H9 (cell line): ENCODE results near the gene TRUB1. TPM values are rescaled to one million over a fixed set of nuclear protein-coding genes. Genes with fewer than 3 reads are reported as not detected.

Experiments
- DNase-seq: peaks from one replicate; pipeline ENCODE4 v3.0.0-alpha.2; 2017
- H2AFZ ChIP-seq: one replicate; pipeline ENCODE4 v1.6.1; 2013; ENCODE audit warnings: mild to moderate bottlenecking, low read length, control low read depth, moderate library complexity
- H2AK5ac ChIP-seq: 2 replicates; pipeline ENCODE4 v1.6.1; 2013; ENCODE audit warnings: low read length, control low read depth, mixed read lengths; ENCODE audit not compliant: insufficient read length
- H2BK120ac ChIP-seq: one replicate; pipeline ENCODE4 v1.6.1; 2013; ENCODE audit warnings: low read depth, mild to moderate bottlenecking, low read length, control low read depth, inconsistent platforms; ENCODE audit not compliant: poor library complexity, severe bottlenecking
- H2BK12ac ChIP-seq: 2 replicates; pipeline ENCODE4 v1.6.1; 2013; ENCODE audit warnings: low read length, control low read depth, mixed read lengths, low read depth; ENCODE audit not compliant: insufficient read length
- H2BK15ac ChIP-seq: 2 replicates; pipeline ENCODE4 v1.6.1; 2013; ENCODE audit warnings: low read depth, low read length, control low read depth
- H2BK20ac ChIP-seq: one replicate; pipeline ENCODE4 v1.6.1; 2013; ENCODE audit warnings: low read depth, mild to moderate bottlenecking, low read length, control low read depth, inconsistent platforms; ENCODE audit not compliant: poor library complexity, severe bottlenecking
- H2BK5ac ChIP-seq: 2 replicates; pipeline ENCODE4 v1.6.1; 2013; ENCODE audit warnings: low read length, control low read depth, mixed read lengths; ENCODE audit not compliant: insufficient read length
- H3K14ac ChIP-seq: 2 replicates; pipeline ENCODE4 v1.6.1; 2013; ENCODE audit warnings: low read length, control low read depth; ENCODE audit not compliant: insufficient read depth
- H3K18ac ChIP-seq: 2 replicates; pipeline ENCODE4 v1.6.1; 2013; ENCODE audit warnings: low read depth, mild to moderate bottlenecking, mixed read lengths, low read length, control low read depth; ENCODE audit not compliant: insufficient read length
- H3K23ac ChIP-seq: 2 replicates; pipeline ENCODE4 v1.6.1; 2013; ENCODE audit warnings: low read length, control low read depth, mixed read lengths, low read depth; ENCODE audit not compliant: insufficient read length
- H3K23me2 ChIP-seq: 2 replicates; pipeline ENCODE4 v1.6.1; 2013; ENCODE audit warnings: low read depth, mild to moderate bottlenecking, mixed read lengths, low read length, control low read depth; ENCODE audit not compliant: insufficient read length, poor library complexity, severe bottlenecking
- H3K27ac ChIP-seq: 2 replicates; pipeline ENCODE4 v1.5.1; 2013; ENCODE audit warnings: low read length, control low read depth, mixed read lengths, low read depth; ENCODE audit not compliant: insufficient read length
- H3K27me3 ChIP-seq: 2 replicates; pipeline ENCODE4 v1.6.1; 2013; ENCODE audit warnings: low read length, control low read depth, inconsistent platforms; ENCODE audit not compliant: insufficient read depth
- H3K4ac ChIP-seq: 2 replicates; pipeline ENCODE4 v1.6.1; 2013; ENCODE audit warnings: low read depth, mild to moderate bottlenecking, control low read depth, inconsistent platforms, low read length, moderate library complexity
- H3K4me1 ChIP-seq: 2 replicates; pipeline ENCODE4 v1.6.1; 2013; ENCODE audit warnings: low read length, control low read depth, inconsistent platforms; ENCODE audit not compliant: insufficient read depth
- H3K4me2 ChIP-seq: 2 replicates; pipeline ENCODE4 v1.6.1; 2013; ENCODE audit warnings: low read length, control low read depth, mixed read lengths; ENCODE audit not compliant: insufficient read length, insufficient read depth
- H3K56ac ChIP-seq: 2 replicates; pipeline ENCODE4 v1.6.1; 2013; ENCODE audit warnings: low read depth, mild to moderate bottlenecking, mixed read lengths, low read length, control low read depth; ENCODE audit not compliant: insufficient read length
- H3K79me1 ChIP-seq: 2 replicates; pipeline ENCODE4 v1.6.1; 2013; ENCODE audit warnings: low read depth, mild to moderate bottlenecking, moderate library complexity, low read length, control low read depth, inconsistent platforms; ENCODE audit not compliant: insufficient read depth, poor library complexity, severe bottlenecking
- H3K79me2 ChIP-seq: 2 replicates; pipeline ENCODE4 v1.6.1; 2013; ENCODE audit warnings: low read length, control low read depth, inconsistent platforms; ENCODE audit not compliant: insufficient read depth
- H3K9ac ChIP-seq: 2 replicates; pipeline ENCODE4 v1.6.1; 2013; ENCODE audit warnings: low read length, control low read depth, mixed read lengths; ENCODE audit not compliant: insufficient read length; ENCODE audit errors: extremely low read depth
- H3K9me3 ChIP-seq: one replicate; pipeline ENCODE4 v1.6.1; 2013; ENCODE audit warnings: low read depth, low read length, inconsistent platforms; ENCODE audit not compliant: control insufficient read depth
- H3T11ph ChIP-seq: one replicate; pipeline ENCODE4 v1.6.1; 2013; ENCODE audit warnings: mild to moderate bottlenecking, low read length, control low read depth, inconsistent platforms
- H4K20me1 ChIP-seq: one replicate; pipeline ENCODE4 v1.6.1; 2013; ENCODE audit not compliant: control insufficient read depth, insufficient read length, insufficient read depth
- H4K5ac ChIP-seq: 2 replicates; pipeline ENCODE4 v1.6.1; 2013; ENCODE audit warnings: low read depth, mild to moderate bottlenecking, mixed read lengths, low read length, control low read depth; ENCODE audit not compliant: insufficient read length
- H4K8ac ChIP-seq: replicated peaks from 2 replicates; pipeline ENCODE4 v1.6.1; 2013; ENCODE audit warnings: low read length, control low read depth, mixed read lengths, low read depth; ENCODE audit not compliant: insufficient read length
- H4K91ac ChIP-seq: 2 replicates; pipeline ENCODE4 v1.6.1; 2013; ENCODE audit warnings: low read depth, mild to moderate bottlenecking, moderate library complexity, mixed read lengths, low read length, control low read depth; ENCODE audit not compliant: insufficient read length
- H3K27ac Mint-ChIP-seq, 3 experiments: 2 replicates in 2 of 3; 3 replicates in 1 of 3; pipeline ENCODE4 v1.8.0; 2020 to 2021; ENCODE audit warnings: mixed read lengths in 3 of 3, mild to moderate bottlenecking in 1 of 3, moderate library complexity in 1 of 3
- H3K27me3 Mint-ChIP-seq: 2 replicates; pipeline ENCODE4 v1.8.0; 2021; ENCODE audit warnings: low read depth, mild to moderate bottlenecking, moderate library complexity, mixed read lengths
- H3K36me3 Mint-ChIP-seq, 3 experiments: 2 replicates in 2 of 3; 3 replicates in 1 of 3; pipeline ENCODE4 v1.8.0; 2020 to 2021; ENCODE audit warnings: low read depth in 3 of 3, mixed read lengths in 3 of 3; ENCODE audit not compliant: insufficient read depth in 1 of 3
- H3K4me1 Mint-ChIP-seq, 2 experiments: 2 replicates each; pipeline ENCODE4 v1.8.0; 2020; ENCODE audit warnings: mixed read lengths in 2 of 2
- H3K4me3 Mint-ChIP-seq, 2 experiments: 2 replicates in 1 of 2; 3 replicates in 1 of 2; pipeline ENCODE4 v1.8.0; 2020 to 2021; ENCODE audit warnings: mild to moderate bottlenecking in 2 of 2, mixed read lengths in 2 of 2, moderate library complexity in 1 of 2
- H3K9me3 Mint-ChIP-seq, 2 experiments: 2 replicates in 1 of 2; 3 replicates in 1 of 2; pipeline ENCODE4 v1.8.0; 2020; ENCODE audit warnings: mild to moderate bottlenecking in 2 of 2, mixed read lengths in 2 of 2, moderate library complexity in 1 of 2
- CTCF ChIP-seq: fragments of 200-600 bp; sonication (generic); conservative IDR thresholded peaks from 3 replicates; pipeline ENCODE4 v1.8.0; 2021; ENCODE audit warnings: antibody characterized with exemption, mild to moderate bottlenecking
- WGBS: extraction: QIAGEN DNeasy Blood & Tissue Kit; methylation state at CpG from one replicate; pipeline ENCODE4 v1.1.7; 2013; ENCODE audit warnings: missing lambda C conversion rate, low lambda C conversion rate, mixed read lengths; ENCODE audit not compliant: insufficient read length; ENCODE audit errors: extremely low coverage; 5-methylcytosine and 5-hydroxymethylcytosine counted together
- total RNA-seq: library from RNA; stranded (reverse); gene quantifications from 2 replicates; pipeline ENCODE4 v1.2.1, GENCODE V29; 2021

The TRUB1 gene
- total RNA-seq, 1 experiment from 2014 or later, result 20.6 TPM

GRCh38 chr10:114990586-114990985 lies 52.6 kb downstream of the TRUB1 start:
- no peak overlapping the region for H3K9ac ChIP-seq
- no peak overlapping the region for H3K4me3 Mint-ChIP-seq
- no peak overlapping the region for H2BK20ac ChIP-seq
- H2BK15ac ChIP-seq, result no peak overlapping the region
- H3K79me2 ChIP-seq, result no peaks in the 10 kb centered on the region
- no peaks in the 10 kb centered on the region for H3K23me2 ChIP-seq
- no peak overlapping the region for H2BK120ac ChIP-seq
- no peak overlapping the region for H3K4me2 ChIP-seq
- no peak overlapping the region for H3K4ac ChIP-seq
- no peaks in the 10 kb centered on the region for H3K79me1 ChIP-seq
- H3K4me1 Mint-ChIP-seq, result no peaks in the 10 kb centered on the region; a peak in 1 of 4 replicates
- WGBS, result no CpG with 5 or more reads among the region's 3 CpGs
- H3K27ac ChIP-seq, result no peak overlapping the region
- no peak for TF ChIP-seq CTCF
- no peak overlapping the region for H3K18ac ChIP-seq
- H3K27me3 Mint-ChIP-seq, result no peaks in the 10 kb centered on the region
- no peak overlapping the region for H2AK5ac ChIP-seq
- H3K4me1 ChIP-seq, result no peaks in the 10 kb centered on the region
- DNase-seq, result no peak
- H3K27ac Mint-ChIP-seq, result no peak overlapping the region
- no peak overlapping the region for H3K14ac ChIP-seq
- H2BK5ac ChIP-seq, result no peak overlapping the region
- H3K36me3 Mint-ChIP-seq, result peaks cover 0 to 3% (median 0%) of the 10 kb centered on the region in 3 experiments; a peak in 2 of 7 replicates
- no peaks in the 10 kb centered on the region for H4K20me1 ChIP-seq
- H3K9me3 ChIP-seq, result no peaks in the 10 kb centered on the region
- no peak overlapping the region for H4K8ac ChIP-seq
- H4K91ac ChIP-seq, result no peak overlapping the region
- no peak overlapping the region for H3K56ac ChIP-seq
- no peak overlapping the region for H3K23ac ChIP-seq
- no peaks in the 10 kb centered on the region; the same call in 1 of the 2 replicates for H3K27me3 ChIP-seq
- peaks cover 0 to 3% of the 10 kb centered on the region in 2 experiments; a peak in 1 of 5 replicates for H3K9me3 Mint-ChIP-seq
- H3T11ph ChIP-seq, result no peak overlapping the region
- H2BK12ac ChIP-seq, result no peak overlapping the region
- no peak overlapping the region for H2AFZ ChIP-seq
- no peak overlapping the region for H4K5ac ChIP-seq
